Activated CD4-positive, alpha-beta T cell treated with anti-CD3 and anti-CD28 coated beads for 36 hours (primary cell): Measurements from ENCODE around the gene RAPGEF4. TPM values are rescaled to one million over a fixed set of nuclear protein-coding genes. Genes with fewer than 3 reads are reported as not detected.
"Not testable (repeated sequence)": the region's sequence is repeated elsewhere in the genome, so short reads cannot be mapped to it uniquely, and the experiment has no call there.

ENCODE experiments used
- ATAC-seq: fragments of 200-7000 bp; cut with Tn5 transposase; one replicate; pipeline ENCODE4 v1.10.0; 2021; ENCODE audit warnings: mild to moderate bottlenecking, moderate library complexity
- CTCF ChIA-PET: fragments of 350-600 bp; sonication (Branson Sonifier 250); formaldehyde crosslinking; loops from one replicate; lab custom pipeline; 2021; ENCODE audit warnings: antibody characterized with exemption; lab: Charles Lee
- POLR2A ChIA-PET: fragments of 350-600 bp; sonication (Branson Sonifier 250); formaldehyde crosslinking; loops from one replicate; lab custom pipeline; 2021; ENCODE audit warnings: antibody characterized with exemption, inconsistent platforms; lab: Charles Lee
- DNase-seq: peaks from one replicate; pipeline ENCODE4 v3.0.0-alpha.2; 2020
- H3K27ac Mint-ChIP-seq: one replicate; pipeline ENCODE4 v1.8.0; 2021; ENCODE audit warnings: mixed read lengths
- H3K27me3 Mint-ChIP-seq: one replicate; pipeline ENCODE4 v1.8.0; 2021; ENCODE audit warnings: mixed read lengths
- H3K36me3 Mint-ChIP-seq: one replicate; pipeline ENCODE4 v1.8.0; 2021; ENCODE audit warnings: low read depth, mixed read lengths
- H3K4me1 Mint-ChIP-seq: one replicate; pipeline ENCODE4 v1.8.0; 2021; ENCODE audit warnings: mixed read lengths
- H3K4me3 Mint-ChIP-seq: one replicate; pipeline ENCODE4 v1.8.0; 2021; ENCODE audit warnings: mild to moderate bottlenecking, moderate library complexity, mixed read lengths
- H3K9me3 Mint-ChIP-seq: one replicate; pipeline ENCODE4 v1.8.0; 2021; ENCODE audit warnings: low read depth, mixed read lengths
- intact Hi-C, 2 experiments: fragments of 100-400 bp; cut with DNase I in 1 of 2; cut with micrococcal nuclease in 1 of 2; formaldehyde crosslinking; loops; one replicate each; pipeline versions ENCODE4 v1.14.2 to v1.15.1; 2022 to 2024; cut with DNase I, micrococcal nuclease
- total RNA-seq, 2 experiments: library from RNA; stranded (reverse); gene quantifications; one replicate each; pipeline ENCODE4 v1.2.3, GENCODE V29; 2021

Gene RAPGEF4
- total RNA-seq, 2 experiments from 2014 or later: 0.28 to 0.50 TPM

DNA sequence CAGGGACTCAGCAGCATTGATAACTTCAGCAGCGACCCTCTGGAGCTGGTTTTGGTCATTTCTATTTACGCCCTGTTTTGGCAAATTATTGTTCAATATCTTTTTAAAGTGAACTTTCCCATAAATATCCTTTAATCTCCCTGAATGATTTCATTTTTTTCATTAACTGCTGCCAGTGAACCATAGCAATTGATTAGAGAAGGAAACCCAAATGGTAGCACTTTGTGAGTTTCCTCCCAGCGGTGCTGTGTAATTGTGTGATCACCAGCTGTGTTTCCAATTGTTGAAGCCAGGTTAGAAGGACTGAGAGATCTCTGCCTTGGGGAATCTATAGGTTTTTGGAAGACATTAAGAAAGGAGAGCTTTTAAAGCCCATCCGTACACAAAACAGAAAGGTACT lies 356.3 kb downstream of the RAPGEF4 start:
- Mint-ChIP-seq H3K27ac (no peak overlapping the region), H3K4me1 (no peaks in the 10 kb centered on the region), H3K36me3 (no peaks in the 10 kb centered on the region), H3K27me3 (peaks cover 9% of the 10 kb centered on the region), H3K4me3 (no peak overlapping the region), H3K9me3 (no peaks in the 10 kb centered on the region)
- no peak for DNase-seq
- intact Hi-C loops: no loop called here
- ChIA-PET POLR2A (no interaction called here), CTCF (interaction anchor here (0.9 to 1.9 kb wide), 7 partner anchors 7 to 118 kb away, joined by 3 to 7 read pairs (median 3); no protein-coding TSS in a partner anchor)
- no peak for ATAC-seq

DNA sequence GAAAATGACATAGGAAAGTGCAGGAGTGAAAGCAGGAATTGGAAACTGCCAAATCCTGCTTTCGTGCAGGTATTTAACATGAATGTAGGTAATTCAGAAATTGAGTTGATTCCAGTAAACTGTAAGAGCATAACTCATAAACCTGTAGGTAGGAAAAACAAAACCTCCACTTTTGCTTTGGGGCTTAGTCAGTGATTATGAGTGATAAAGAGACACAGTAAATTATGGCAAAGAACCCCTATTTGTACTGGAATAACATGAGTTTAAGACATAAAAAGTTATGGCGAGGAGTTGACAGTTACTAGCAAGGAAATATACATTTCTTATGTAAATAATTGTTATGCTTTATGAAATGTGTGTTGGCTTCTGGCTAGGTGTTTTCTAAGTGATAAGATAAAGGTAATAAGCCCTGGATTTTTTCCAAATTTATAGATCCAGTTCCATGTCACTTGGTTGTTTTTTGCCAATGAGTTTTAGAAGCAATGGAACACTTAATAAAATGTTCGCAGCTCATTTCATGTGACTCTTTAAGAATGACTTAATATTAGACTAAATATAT lies 357.3 kb downstream of the RAPGEF4 start:
- intact Hi-C loops: no loop called here
- no peak overlapping the region for H3K27ac Mint-ChIP-seq
- ATAC-seq (no peak), DNase-seq (no peak)
- POLR2A ChIA-PET: no interaction called here
- CTCF ChIA-PET: interaction anchor here (0.6 to 1.1 kb wide), 4 partner anchors 26 to 273 kb away, joined by 3 to 5 read pairs (median 3); no protein-coding TSS in a partner anchor
- peaks cover 5% of the 10 kb centered on the region for H3K27me3 Mint-ChIP-seq
- no peaks in the 10 kb centered on the region for H3K4me1 Mint-ChIP-seq
- H3K36me3 Mint-ChIP-seq: no peaks in the 10 kb centered on the region
- H3K4me3 Mint-ChIP-seq: no peak overlapping the region
- H3K9me3 Mint-ChIP-seq: no peaks in the 10 kb centered on the region

DNA sequence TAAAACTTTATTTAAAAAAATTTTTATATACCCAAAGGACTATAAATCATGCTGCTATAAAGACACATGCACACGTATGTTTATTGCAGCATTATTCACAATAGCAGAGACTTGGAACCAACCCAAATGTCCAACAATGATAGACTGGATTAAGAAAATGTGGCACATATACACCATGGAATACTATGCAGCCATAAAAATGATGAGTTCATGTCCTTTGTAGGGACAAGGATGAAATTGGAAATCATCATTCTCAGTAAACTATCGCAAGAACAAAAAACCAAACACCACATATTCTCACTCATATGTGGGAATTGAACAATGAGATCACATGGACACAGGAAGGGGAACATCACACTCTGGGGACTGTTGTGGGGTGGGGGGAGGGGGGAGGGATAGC lies 358.0 kb downstream of the RAPGEF4 start:
- H3K4me1 Mint-ChIP-seq, DNase-seq, H3K4me3 Mint-ChIP-seq, ATAC-seq, intact Hi-C loops, H3K36me3 Mint-ChIP-seq, H3K27me3 Mint-ChIP-seq, CTCF ChIA-PET, POLR2A ChIA-PET, H3K27ac Mint-ChIP-seq, H3K9me3 Mint-ChIP-seq: not testable (repeated sequence)

DNA sequence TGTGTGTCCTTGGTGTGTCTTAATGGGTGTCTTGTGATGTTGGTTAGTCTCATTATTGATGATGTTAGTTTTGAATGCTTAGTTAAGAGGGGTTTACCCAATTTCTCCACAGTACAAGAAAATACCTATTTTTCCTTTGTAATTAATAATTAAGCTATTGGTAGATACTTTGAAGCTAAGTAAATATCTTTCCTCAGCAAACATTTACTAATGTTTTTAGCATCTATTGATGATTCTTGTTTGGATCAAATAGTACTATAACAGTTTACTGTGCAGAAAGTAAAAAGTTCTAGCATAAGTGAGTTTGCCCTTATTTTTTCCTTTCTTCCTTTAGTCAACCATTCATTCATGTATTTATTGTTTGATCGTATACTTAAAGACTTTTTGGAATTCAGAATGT lies 359.1 kb downstream of the RAPGEF4 start:
- Mint-ChIP-seq H3K36me3 (no peaks in the 10 kb centered on the region), H3K27ac (no peak overlapping the region), H3K4me3 (no peak overlapping the region), H3K9me3 (no peaks in the 10 kb centered on the region), H3K27me3 (peaks cover 3% of the 10 kb centered on the region), H3K4me1 (no peaks in the 10 kb centered on the region)
- ChIA-PET CTCF (interaction anchor here (0.7 to 1.4 kb wide), 2 partner anchors 115 to 279 kb away, joined by 3 to 5 read pairs; no protein-coding TSS in a partner anchor), POLR2A (no interaction called here)
- DNase-seq (no peak), ATAC-seq (no peak)
- intact Hi-C loops: no loop called here

DNA sequence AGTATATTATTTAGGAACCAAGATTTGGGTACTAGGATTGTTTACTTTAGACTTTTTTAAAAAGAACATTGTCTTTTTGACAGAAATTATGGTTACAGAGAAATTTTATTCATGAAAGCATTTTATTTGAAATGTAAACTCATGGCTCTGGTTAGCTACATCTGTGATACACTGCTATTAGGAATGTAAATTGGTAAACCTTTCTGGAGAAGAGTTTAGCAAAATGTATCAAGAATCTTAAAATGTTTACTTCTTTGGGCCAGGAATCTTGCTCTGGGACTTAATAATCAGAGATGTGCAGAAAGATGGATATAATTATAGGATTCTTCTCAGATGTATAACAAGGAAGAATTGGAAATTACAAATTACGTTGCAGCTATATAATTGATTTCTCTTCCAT lies 359.7 kb downstream of the RAPGEF4 start:
- Mint-ChIP-seq H3K36me3 (no peaks in the 10 kb centered on the region), H3K4me3 (no peak overlapping the region), H3K4me1 (no peaks in the 10 kb centered on the region), H3K27me3 (peaks cover 3% of the 10 kb centered on the region), H3K9me3 (no peaks in the 10 kb centered on the region), H3K27ac (no peak overlapping the region)
- ChIA-PET CTCF (interaction anchor here (1.4 kb wide), 1 partner anchor 115 kb away, joined by 5 read pairs; no protein-coding TSS in a partner anchor), POLR2A (no interaction called here)
- DNase-seq (no peak), ATAC-seq (no peak)
- intact Hi-C loops: no loop called here

DNA sequence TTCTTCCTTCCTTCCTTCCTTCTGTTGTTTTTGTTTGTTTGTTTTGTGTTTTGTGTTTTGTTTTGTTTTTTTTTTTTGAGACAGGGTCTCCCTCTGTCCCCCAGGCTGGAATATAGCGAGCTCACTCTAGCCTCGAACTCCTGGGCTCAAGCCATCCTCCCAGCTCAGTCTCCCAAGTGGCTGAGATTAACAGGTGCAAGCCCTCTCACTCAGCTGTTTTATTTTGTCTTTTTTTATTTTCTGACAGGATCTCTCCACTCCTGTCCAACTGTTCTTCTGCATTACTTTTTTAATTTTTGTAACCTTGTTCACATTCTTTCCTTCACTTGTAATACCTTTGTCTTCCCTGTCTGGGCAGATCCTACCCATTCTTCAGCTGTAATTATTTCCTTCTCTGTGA lies 363.6 kb downstream of the RAPGEF4 start:
- no peaks in the 10 kb centered on the region for H3K36me3 Mint-ChIP-seq
- ChIA-PET POLR2A (no interaction called here), CTCF (interaction anchor here (1.2 kb wide), 1 partner anchor 8 kb away, joined by 3 read pairs; no protein-coding TSS in a partner anchor)
- peaks cover 3% of the 10 kb centered on the region for H3K27me3 Mint-ChIP-seq
- no peak overlapping the region for H3K4me3 Mint-ChIP-seq
- ATAC-seq: no peak
- intact Hi-C loops: no loop called here
- H3K4me1 Mint-ChIP-seq: peaks cover 7% of the 10 kb centered on the region
- H3K9me3 Mint-ChIP-seq: no peaks in the 10 kb centered on the region
- no peak overlapping the region for H3K27ac Mint-ChIP-seq
- no peak for DNase-seq

DNA sequence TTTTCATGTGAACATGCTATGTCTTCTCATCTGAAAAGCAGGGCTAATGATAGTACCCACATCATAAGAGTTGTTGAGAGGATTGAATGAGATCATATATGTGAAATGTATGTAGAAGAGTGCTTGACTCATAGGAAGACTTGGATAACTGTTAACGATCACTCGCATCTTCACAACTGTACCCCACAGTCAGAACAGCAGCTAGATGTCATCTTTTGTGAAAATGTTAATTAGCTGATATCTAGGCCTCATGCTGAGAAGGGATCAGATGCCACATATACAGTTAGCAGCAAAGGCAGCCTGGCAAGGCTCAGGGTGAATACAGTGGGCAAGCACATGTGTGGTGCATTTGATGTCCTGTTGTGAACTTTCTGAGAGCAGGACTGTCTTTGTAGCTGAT lies 364.2 kb downstream of the RAPGEF4 start:
- Mint-ChIP-seq H3K36me3 (no peaks in the 10 kb centered on the region), H3K4me3 (no peak overlapping the region), H3K9me3 (no peaks in the 10 kb centered on the region), H3K27me3 (peaks cover 3% of the 10 kb centered on the region), H3K27ac (no peak overlapping the region), H3K4me1 (peaks cover 7% of the 10 kb centered on the region)
- POLR2A ChIA-PET: no interaction called here
- ATAC-seq: peak; percentile 64
- intact Hi-C loops: no loop called here
- no peak for DNase-seq
- CTCF ChIA-PET: interaction anchor here (1.2 kb wide), 1 partner anchor 9 kb away, joined by 3 read pairs; no protein-coding TSS in a partner anchor

DNA sequence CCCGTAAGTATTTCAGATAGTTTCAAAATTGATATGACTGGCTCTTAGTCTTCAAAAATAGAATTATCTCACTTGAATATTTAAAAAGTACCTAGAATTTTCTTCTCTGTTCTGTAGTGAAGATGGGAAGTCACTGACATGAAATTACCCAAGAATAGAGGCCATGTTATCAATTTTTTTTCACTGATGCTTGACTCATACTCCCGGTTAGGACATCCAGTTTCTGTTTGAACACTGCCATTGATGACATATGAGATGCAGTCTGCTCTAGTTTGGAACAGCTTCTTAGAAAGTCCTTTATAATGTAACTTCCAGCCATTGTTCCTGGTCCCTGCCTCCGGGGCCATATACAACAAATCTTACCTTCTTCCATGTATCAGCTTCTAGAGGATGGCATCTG lies 366.0 kb downstream of the RAPGEF4 start:
- Mint-ChIP-seq H3K4me3 (no peak overlapping the region), H3K27me3 (peaks cover 2% of the 10 kb centered on the region), H3K36me3 (no peaks in the 10 kb centered on the region), H3K9me3 (no peaks in the 10 kb centered on the region), H3K4me1 (peaks cover 7% of the 10 kb centered on the region), H3K27ac (no peak overlapping the region)
- intact Hi-C loops: no loop called here
- DNase-seq (no peak), ATAC-seq (peak; percentile 84)
- CTCF ChIA-PET: interaction anchor here (0.7 to 1.6 kb wide), 2 partner anchors 13 to 1471 kb away, joined by 3 read pairs; no protein-coding TSS in a partner anchor
- POLR2A ChIA-PET: no interaction called here

Other genes with a start within 250 kb of the RAPGEF4 start
- gene PDK1, start 179.8 kb upstream of the RAPGEF4 start, total RNA-seq: 10 to 100 TPM; 56.8 to 85.5 TPM